Stimulated activated naive CD8-positive, alpha-beta T cell treated with anti-CD3 and anti-CD28 coated beads, Interleukin-15, Interleukin-2, amounts not matched to agents 100 U/mL and 50 U/mL, for 24 hours (primary cell): ENCODE measurements around the gene PAQR9.
A peak's percentile ranks its signal among the peaks of the same experiment; 100 is the strongest.
"Not testable (repeated sequence)": the region's sequence is repeated elsewhere in the genome, so short reads cannot be mapped to it uniquely, and the experiment has no call there.

ENCODE experiments used
- ATAC-seq: fragments of 150-1000 bp; cut with Tn5 transposase; one replicate; pipeline ENCODE4 v1.10.0; 2021
- DNase-seq: peaks from one replicate; pipeline ENCODE4 v3.0.0; 2021

Gene PAQR9

DNA sequence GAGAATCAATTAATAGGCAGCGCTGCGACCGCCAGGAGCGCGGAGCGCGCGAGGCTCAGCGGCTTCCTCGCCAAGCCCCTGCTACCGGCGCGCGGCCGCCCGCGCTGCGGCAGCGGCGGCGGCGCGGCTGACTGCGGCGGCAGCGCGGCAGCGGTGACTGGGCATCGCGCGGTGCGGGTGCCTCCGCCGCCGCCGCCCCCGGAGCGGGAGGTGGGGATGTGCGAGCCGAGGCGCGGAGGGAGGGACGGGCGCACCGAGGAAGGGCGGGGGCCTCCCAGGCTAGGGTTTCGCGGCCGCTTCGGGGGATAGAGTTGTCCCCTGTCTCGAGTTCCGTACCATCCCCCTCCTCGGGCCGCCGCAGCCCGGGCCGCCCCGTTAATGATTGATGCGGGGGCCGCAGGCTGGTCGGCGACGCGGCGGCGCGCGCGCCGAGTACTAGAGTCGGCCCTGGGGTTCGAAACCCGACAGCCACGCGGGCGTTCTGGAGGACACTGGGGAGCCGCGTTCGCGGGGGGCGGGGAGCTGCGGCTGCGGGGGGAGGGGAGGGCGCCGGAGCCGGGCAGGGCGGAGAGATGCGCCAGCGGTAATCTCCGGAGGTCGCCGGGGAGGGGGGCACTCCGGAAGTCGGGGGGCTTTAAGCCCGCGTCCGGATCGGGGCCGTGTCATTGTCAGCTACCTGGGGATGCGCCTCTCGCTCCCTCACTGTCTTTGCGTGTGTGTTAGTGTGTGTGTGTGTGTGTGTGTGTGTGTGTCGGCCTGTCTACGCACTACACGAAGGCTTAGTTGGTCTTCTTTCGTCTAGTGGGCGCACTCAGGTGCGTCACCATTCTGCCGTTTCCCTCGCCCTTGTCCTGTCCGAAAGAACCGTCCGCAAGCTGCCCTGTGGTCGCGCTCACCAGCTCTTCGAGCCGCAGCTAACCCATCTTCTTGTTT lies at the start of gene PAQR9:
PAQR9 (minus strand) TSS at position 159 of the 933 bp plus-strand sequence. CDS start 338 bp downstream, outside the sequence.
- DNase-seq, result peak; percentile 27
- ATAC-seq, result peak; percentile 37

DNA sequence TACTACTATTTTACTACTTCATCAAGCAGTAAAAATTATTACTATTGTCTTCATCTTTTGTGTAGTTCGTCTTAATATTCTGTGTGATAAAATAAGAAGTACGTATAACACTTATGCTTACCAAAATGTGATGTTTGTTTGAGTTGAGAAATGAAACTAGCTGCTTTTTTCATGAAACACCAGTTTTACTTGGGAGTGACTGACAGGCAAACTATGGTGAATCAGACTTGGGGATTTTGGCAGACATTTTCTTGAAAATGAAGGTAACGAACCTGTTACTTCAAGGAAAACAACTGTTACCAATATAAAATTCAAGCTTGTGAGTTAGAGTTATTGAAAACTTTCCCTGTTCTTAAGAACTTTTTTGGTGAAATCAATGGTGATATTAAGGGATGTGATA lies 48.2 kb upstream of the PAQR9 start:
- no peak for ATAC-seq
- no peak for DNase-seq

- ATAC-seq (no peak), DNase-seq (no peak)
Measured at GRCh38 chr3:143010024-143010423, 46.5 kb upstream of the PAQR9 start.

DNA sequence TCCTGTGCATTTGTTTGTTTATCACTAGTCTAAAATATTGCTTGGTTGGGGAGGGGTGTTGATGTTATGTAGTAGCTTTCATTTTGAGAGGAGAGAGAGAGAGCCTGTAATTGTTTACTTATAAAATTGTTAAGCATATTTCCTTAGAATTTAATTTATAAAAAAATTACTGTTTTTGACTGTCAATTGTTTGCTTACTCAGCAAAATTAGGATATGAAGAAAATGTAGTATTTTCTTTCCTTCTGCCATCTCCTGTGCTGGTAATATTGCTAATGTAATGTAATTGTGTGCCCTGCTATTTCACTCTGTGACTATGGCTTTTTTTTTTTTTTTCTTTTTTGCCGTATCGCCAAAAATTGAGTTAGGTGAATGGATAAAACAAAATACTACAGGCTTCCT lies 41.3 kb upstream of the PAQR9 start:
- no peak for DNase-seq
- ATAC-seq, result no peak

- no peak for ATAC-seq
- DNase-seq, result no peak
Measured at GRCh38 chr3:143002727-143003126, 39.3 kb upstream of the PAQR9 start.

DNA sequence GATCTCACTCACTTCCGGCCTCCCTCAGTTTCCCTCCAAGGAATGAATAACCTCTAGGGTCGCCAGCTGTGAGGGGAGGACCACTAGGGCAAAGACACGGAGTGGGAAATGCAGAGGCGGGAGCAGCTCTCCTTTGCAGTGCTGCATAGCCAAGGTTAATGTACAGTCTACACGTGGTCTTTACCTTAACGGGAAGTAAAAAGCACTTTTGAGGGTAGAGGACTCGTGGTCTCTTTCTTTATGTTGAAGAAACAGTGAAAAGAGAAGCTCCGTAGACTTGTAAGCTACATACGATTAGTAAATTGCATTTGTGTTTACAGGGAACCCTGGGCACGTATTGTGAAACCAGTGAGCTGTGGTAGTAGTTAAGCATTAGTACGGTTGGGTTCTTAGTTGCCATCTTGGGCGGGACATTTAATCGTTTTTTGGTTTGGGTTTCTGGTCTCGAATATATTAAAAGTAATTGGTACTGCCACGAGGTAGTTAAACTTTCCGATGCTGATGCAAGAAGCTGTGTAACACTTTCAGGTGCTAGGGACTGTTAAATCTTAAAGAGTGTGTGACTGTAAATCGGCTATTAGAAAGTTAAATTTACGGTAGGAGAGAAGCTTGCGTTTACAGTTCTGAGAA lies 38.7 kb upstream of the PAQR9 start:
- DNase-seq, result no peak
- ATAC-seq, result peak; percentile 58

- DNase-seq, result peak; percentile 91
- peak; percentile 94 for ATAC-seq
Measured at GRCh38 chr3:143001369-143002082, 38.1 kb upstream of the PAQR9 start, which contains the start of gene U2SURP. TSS of gene U2SURP (plus strand) at chr3:143001570. CDS start at chr3:143001629, 59 bp downstream.

DNA sequence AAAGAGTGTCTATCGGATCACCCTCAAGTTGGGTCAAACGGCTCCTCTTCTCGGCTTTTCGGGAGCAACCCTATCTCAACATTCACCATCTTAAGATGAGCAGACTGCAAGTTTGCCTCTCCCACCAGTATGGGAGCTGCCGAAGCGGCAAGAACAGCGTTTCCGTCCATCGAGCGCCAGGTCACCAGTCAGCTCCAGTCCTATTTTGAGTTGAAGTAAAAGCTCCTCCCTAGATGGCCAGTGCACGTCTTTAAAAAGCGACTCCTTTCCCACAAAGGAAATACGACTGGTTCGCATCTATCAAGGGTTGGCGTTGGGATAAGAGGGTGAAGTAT lies 37.5 kb upstream of the PAQR9 start:
- DNase-seq, result peak; percentile 64
- ATAC-seq, result peak; percentile 69

- DNase-seq (no peak), ATAC-seq (no peak)
Measured at GRCh38 chr3:143000528-143000927, 37.1 kb upstream of the PAQR9 start.

DNA sequence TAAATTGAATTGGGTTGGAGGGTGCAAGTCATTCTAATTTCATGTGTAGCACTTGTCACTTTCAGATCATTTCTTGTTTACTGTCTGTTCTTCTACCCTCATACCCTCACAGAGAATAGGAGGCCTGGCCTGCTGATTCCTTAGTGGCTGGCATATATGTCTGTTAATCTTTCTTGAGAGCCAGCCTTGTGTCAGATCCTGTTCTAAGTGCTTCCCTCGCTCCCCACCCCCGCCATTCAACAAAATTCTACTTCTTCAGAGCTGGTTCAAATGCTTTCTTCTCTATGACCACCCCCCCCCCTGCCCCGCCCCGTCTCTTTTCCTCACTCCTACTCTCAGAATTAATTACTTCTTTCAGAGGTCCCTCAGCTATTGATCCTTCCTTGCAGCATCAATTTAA lies 36.4 kb upstream of the PAQR9 start:
- DNase-seq (no peak), ATAC-seq (no peak)

DNA sequence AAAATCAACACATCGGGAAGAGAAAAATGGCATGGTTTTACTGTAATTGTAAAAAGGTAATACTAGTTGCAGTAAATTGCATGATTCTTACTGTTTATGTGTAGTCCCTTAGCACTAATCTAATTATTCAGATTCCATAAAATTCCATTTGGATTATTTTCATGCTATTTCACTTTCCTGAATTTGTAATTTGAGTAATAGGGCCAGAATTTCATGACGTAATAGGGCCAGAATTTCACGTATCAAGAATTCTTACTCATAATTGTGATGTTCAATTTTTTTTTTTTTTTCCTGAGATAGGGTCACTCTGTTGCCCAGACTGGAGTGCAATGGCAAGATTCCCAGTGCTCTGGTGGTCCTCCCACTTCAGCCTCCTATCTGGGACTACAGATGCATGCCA lies 35.0 kb upstream of the PAQR9 start:
- ATAC-seq (no peak), DNase-seq (no peak)

GRCh38 chr3:142997330-142997729 lies 33.9 kb upstream of the PAQR9 start:
- DNase-seq (no peak), ATAC-seq (no peak)

DNA sequence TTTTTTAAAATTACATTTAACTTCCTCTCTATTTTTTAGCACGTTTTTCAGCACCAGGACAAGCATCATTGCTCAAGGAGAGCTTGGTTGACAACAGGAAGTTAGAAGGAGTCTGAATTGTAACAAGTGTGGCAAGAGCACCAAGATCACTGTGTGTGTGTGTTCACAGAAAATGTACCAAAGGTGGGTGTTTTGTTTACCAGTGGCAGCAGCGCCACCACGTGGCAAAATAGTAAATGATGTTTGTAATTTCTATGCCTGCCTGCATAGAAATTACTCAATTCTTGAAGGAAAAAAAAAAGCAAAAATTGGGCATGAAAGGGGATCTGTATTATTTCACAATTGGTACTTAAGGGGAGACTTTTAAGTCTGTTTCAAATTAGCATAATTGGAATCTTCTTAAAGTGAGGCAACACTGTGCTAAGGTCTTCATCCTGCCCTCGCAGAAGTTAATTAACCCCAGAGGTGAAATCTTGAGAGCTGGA lies 30.5 kb upstream of the PAQR9 start:
- peak; percentile 61 for DNase-seq
- ATAC-seq, result peak; percentile 41

DNA sequence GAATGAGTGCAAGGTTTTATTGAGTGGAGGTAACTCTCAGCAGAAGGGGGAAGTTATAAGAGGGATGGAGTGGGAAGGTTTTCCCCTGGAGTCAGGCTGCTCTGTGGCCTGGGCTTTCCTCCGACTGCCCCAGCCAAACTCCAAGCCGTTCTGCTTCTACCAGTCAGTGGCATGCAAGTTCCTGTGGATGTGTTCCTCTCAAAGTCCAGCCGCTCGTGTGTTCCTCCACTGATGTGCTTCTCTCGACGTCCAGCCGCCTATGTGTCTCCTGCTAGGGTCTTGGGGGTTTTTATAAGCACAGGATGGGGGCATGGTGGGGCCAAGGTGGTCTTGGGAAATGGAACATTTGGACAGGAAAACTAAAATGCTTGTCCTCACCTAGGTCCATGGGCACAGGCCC lies 28.8 kb upstream of the PAQR9 start:
- no peak for ATAC-seq
- no peak for DNase-seq

GRCh38 chr3:142990721-142991120 lies 27.2 kb upstream of the PAQR9 start:
- DNase-seq (no peak), ATAC-seq (no peak)

DNA sequence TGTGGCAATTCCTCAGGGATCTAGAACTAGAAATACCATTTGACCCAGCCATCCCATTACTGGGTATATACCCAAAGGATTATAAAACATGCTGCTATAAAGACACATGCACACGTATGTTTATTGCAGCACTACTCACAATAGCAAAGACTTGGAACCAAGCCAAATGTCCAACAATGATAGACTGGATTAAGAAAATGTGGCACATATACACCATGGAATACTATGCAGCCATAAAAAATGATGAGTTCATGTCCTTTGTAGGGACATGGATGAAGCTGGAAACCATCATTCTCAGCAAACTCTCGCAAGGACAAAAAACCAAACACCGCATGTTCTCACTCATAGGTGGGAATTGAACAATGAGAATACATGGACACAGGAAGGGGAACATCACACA lies 25.4 kb upstream of the PAQR9 start:
- ATAC-seq, DNase-seq: not testable (repeated sequence)

GRCh38 chr3:142988221-142988620 lies 24.7 kb upstream of the PAQR9 start:
- ATAC-seq, result not testable (repeated sequence)

GRCh38 chr3:142987707-142988106 lies 24.2 kb upstream of the PAQR9 start:
- ATAC-seq (no peak), DNase-seq (no peak)

More at GRCh38 chr3:142988221-142988620, 24.7 kb upstream of the PAQR9 start:
- not testable (repeated sequence) for DNase-seq

DNA sequence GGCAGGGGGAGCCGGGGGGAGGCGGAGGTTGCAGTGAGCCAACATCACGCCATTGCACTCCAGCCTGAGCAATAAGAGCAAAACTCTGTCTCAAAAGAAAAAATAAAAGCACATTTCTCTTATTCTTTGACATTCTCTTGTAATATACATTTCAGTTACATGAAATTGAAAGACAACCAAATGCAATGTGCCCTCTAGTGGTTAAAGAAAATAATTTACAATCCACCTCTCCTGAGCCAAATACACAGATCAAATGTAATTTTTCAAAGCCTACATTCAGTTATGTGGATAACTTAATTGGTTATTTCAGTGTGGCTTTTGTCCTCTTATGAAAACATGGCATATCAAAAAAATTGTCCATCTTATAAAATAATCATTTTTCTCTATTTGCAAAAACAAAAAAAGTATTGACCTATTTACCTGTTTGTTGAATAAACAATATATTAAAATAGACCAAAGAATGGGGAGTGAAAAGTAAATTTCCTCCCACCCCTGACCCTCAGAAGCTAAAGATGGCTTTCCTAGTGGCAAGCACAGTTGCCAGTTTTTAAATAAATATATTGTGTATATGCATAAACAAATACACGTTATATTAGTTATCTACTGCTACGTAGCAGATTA lies 23.7 kb upstream of the PAQR9 start:
- DNase-seq (no peak), ATAC-seq (no peak)

GRCh38 chr3:142984255-142984654 lies 20.8 kb upstream of the PAQR9 start:
- DNase-seq (no peak), ATAC-seq (no peak)

DNA sequence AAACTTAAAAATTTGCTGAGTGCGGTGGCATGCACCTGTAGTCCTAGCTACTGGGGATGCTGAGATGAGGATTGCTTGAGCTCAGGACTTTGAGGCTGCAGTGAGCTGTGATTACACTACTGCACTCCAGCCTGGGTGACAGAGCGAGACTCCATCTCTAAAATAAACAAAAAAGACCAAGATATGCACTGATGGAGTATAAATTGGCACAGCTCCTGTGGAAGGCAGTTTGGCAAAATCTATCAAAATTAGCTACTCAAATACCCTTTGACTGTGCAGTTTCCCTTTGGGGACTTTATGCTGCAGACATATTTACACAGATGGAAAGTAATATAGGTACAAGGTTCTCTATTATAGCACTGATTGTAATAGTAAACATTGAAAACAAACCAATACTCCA lies 19.8 kb upstream of the PAQR9 start:
- ATAC-seq, result no peak
- DNase-seq, result no peak
